ENCODE data around the gene TMEFF1.

DNA sequence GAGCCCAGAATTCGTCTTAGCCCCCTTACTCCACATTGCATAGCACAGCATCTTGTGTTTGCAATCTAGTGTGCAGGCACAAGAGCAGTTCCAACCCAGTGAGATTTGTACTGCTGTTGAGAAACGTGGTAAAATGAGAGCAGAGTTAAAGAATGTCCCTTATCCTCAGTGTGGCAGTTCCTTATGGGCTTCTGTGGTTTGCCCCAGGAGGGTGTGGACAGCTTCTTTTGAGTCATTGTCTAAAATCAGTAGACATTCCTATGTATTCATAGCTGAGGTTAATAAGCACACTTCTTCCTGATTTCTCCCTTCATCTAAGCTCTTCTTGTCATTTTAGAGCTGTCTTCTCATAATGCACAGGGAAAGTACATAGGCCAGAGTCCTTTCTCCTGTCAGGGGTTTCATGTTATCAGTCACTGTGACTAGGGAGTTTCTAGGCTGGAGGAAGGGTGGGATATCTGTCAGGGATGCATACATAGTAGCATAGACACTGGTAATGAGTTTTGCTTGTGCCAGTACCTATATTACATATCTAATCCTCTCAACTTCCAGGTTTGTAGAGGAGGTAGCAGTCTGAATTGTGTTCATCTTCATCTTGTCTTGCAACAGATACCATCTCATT lies 102.9 kb downstream of the TMEFF1 start:
- TF ChIP-seq POLR2A (IDR thresholded peaks at IDR 0.05) = no peak
- TF ChIP-seq, protein P1, sequence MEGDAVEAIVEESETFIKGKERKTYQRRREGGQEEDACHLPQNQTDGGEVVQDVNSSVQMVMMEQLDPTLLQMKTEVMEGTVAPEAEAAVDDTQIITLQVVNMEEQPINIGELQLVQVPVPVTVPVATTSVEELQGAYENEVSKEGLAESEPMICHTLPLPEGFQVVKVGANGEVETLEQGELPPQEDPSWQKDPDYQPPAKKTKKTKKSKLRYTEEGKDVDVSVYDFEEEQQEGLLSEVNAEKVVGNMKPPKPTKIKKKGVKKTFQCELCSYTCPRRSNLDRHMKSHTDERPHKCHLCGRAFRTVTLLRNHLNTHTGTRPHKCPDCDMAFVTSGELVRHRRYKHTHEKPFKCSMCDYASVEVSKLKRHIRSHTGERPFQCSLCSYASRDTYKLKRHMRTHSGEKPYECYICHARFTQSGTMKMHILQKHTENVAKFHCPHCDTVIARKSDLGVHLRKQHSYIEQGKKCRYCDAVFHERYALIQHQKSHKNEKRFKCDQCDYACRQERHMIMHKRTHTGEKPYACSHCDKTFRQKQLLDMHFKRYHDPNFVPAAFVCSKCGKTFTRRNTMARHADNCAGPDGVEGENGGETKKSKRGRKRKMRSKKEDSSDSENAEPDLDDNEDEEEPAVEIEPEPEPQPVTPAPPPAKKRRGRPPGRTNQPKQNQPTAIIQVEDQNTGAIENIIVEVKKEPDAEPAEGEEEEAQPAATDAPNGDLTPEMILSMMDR (IDR thresholded peaks at IDR 0.05) = no peak

Data from prostate gland (tissue), 2 donors.